H1 (cell line): ENCODE data around the gene BAIAP2. TPM values are rescaled to one million over a fixed set of nuclear protein-coding genes. Genes with fewer than 3 reads are reported as not detected.

Source experiments
- CEBPB ChIP-seq: IDR thresholded peaks from 2 replicates; pipeline ENCODE4 v1.6.1; 2012; ENCODE audit warnings: low read depth, low read length
- CHD7 ChIP-seq: fragments of 300-600 bp; sonication (generic); IDR thresholded peaks from 2 replicates; pipeline ENCODE4 v1.7.1; 2012; ENCODE audit warnings: low read length, moderate library complexity, mild to moderate bottlenecking, inconsistent platforms; ENCODE audit not compliant: insufficient replicate concordance
- CTCF ChIP-seq, 3 experiments: IDR thresholded peaks; 1 replicate in 2 of 3; 2 replicates in 1 of 3; pipeline versions ENCODE4 v1.5.1 to v1.6.1; 2011; ENCODE audit warnings: low read length in 3 of 3, mild to moderate bottlenecking in 3 of 3, inconsistent platforms in 2 of 3, low read depth in 1 of 3, moderate library complexity in 1 of 3; ENCODE audit not compliant: insufficient read depth in 1 of 3; ENCODE audit errors: control extremely low read depth in 1 of 3
- HDAC6 ChIP-seq: IDR thresholded peaks from one replicate; pipeline ENCODE4 v1.7.1; 2012; ENCODE audit warnings: low read depth, mild to moderate bottlenecking, inconsistent platforms, low read length, moderate library complexity
- SP2 ChIP-seq: IDR thresholded peaks from 2 replicates; pipeline ENCODE4 v1.6.1; 2012; ENCODE audit warnings: mild to moderate bottlenecking, low read length, inconsistent platforms
- ZNF274 ChIP-seq: IDR thresholded peaks from 2 replicates; pipeline ENCODE4 v1.7.0; 2012; ENCODE audit warnings: low read length, borderline replicate concordance; ENCODE audit errors: extremely low read depth
- polyA plus RNA-seq, 7 experiments: library from polyadenylated mRNA; depleted of rRNA in 3 of 7; stranded (reverse) in 5 of 7; unstranded in 2 of 7; fragments of >200 nt in 5 of 7; fragments of 200-250 nt in 2 of 7; gene quantifications; 1 replicate in 5 of 7; 2 replicates in 1 of 7; 4 replicates in 1 of 7; pipeline versions ENCODE4 v1.2.1 to v1.2.3, GENCODE V29; 2011 to 2013; ENCODE audit warnings: missing spikeins in 2 of 7, mixed read lengths in 2 of 7
- total RNA-seq: library from RNA; stranded (reverse); fragmentation: NEBNext Ultra II Directional; extraction: Animal tissue kit (Norgen Biotek cat#: 25700); gene quantifications from 2 replicates; pipeline ENCODE4 v1.2.1, GENCODE V29; 2021

BAIAP2 gene
- total and polyA plus RNA-seq, 2 of the 8 experiments (the other 6 are each of a cell fraction or from before 2014, with no cell fraction given): 10.0 to 22.8 TPM

- no peak for TF ChIP-seq CHD7
- no peak for TF ChIP-seq ZNF274
- TF ChIP-seq HDAC6: no peak
- no peak for TF ChIP-seq CTCF (IDR thresholded peaks at IDR 0.05; ENCODE audit: control extremely low read depth in 1 of 3, insufficient read depth in 1 of 3, low read depth in 1 of 3, low read length in 3 of 3)
- no peak for TF ChIP-seq SP2
- TF ChIP-seq CEBPB: no peak
- TF ChIP-seq, all 59 proteins: peak for 0
Measured at GRCh38 chr17:81130385-81131361, 95.7 kb downstream of the BAIAP2 start (continued).
